ENCODE results near the gene PLB1.

PLB1 gene

GRCh38 chr2:28580078-28580477 is 84.2 kb downstream of the PLB1 start:
- in situ Hi-C loops (cut with HindIII; ENCODE audit: low sequenced_read_pairs): no loop called here
- TF ChIP-seq CTCF (IDR thresholded peaks at IDR 0.05; ENCODE audit: low read depth, low read length): no peak
- DNase-seq (ENCODE audit: low read depth, low spot score): no peak
- no peak overlapping the region for H3K4me3 ChIP-seq (ENCODE audit: low read depth, low read length)

- no peak overlapping the region for H3K4me3 ChIP-seq (ENCODE audit: low read depth, low read length)
- no peak for TF ChIP-seq CTCF (IDR thresholded peaks at IDR 0.05; ENCODE audit: low read depth, low read length)
- in situ Hi-C loops (cut with HindIII; ENCODE audit: low sequenced_read_pairs): no loop called here
- no peak for DNase-seq (ENCODE audit: low read depth, low spot score)
Measured at GRCh38 chr2:28581312-28581711, 85.5 kb downstream of the PLB1 start.

- H3K4me3 ChIP-seq (ENCODE audit: low read depth, low read length): no peak overlapping the region
- TF ChIP-seq CTCF (IDR thresholded peaks at IDR 0.05; ENCODE audit: low read depth, low read length): no peak
- DNase-seq (ENCODE audit: low read depth, low spot score): no peak
- in situ Hi-C loops (cut with HindIII; ENCODE audit: low sequenced_read_pairs): no loop called here
Measured at GRCh38 chr2:28582152-28582551, 86.3 kb downstream of the PLB1 start.

- in situ Hi-C loops (cut with HindIII; ENCODE audit: low sequenced_read_pairs): no loop called here
- TF ChIP-seq CTCF (IDR thresholded peaks at IDR 0.05; ENCODE audit: low read depth, low read length): no peak
- H3K4me3 ChIP-seq (ENCODE audit: low read depth, low read length): no peak overlapping the region
- DNase-seq (ENCODE audit: low read depth, low spot score): no peak
Measured at GRCh38 chr2:28582595-28582994, 86.7 kb downstream of the PLB1 start.

GRCh38 chr2:28583899-28584553 is 88.2 kb downstream of the PLB1 start:
- TF ChIP-seq CTCF (IDR thresholded peaks at IDR 0.05; ENCODE audit: low read depth, low read length): no peak
- no peak overlapping the region for H3K4me3 ChIP-seq (ENCODE audit: low read depth, low read length)
- peak; percentile 96 for DNase-seq (ENCODE audit: low read depth, low spot score)
- in situ Hi-C loops (cut with HindIII; ENCODE audit: low sequenced_read_pairs): no loop called here

GRCh38 chr2:28586867-28587266 is 91.0 kb downstream of the PLB1 start:
- in situ Hi-C loops (cut with HindIII; ENCODE audit: low sequenced_read_pairs): no loop called here
- no peak for DNase-seq (ENCODE audit: low read depth, low spot score)
- no peak overlapping the region for H3K4me3 ChIP-seq (ENCODE audit: low read depth, low read length)
- no peak for TF ChIP-seq CTCF (IDR thresholded peaks at IDR 0.05; ENCODE audit: low read depth, low read length)
